ENCODE results near the gene SLC25A13.

Gene SLC25A13

GRCh38 chr7:96144260-96144526 is 177.7 kb downstream of the SLC25A13 start:
- DNase-seq = no peak

DNA sequence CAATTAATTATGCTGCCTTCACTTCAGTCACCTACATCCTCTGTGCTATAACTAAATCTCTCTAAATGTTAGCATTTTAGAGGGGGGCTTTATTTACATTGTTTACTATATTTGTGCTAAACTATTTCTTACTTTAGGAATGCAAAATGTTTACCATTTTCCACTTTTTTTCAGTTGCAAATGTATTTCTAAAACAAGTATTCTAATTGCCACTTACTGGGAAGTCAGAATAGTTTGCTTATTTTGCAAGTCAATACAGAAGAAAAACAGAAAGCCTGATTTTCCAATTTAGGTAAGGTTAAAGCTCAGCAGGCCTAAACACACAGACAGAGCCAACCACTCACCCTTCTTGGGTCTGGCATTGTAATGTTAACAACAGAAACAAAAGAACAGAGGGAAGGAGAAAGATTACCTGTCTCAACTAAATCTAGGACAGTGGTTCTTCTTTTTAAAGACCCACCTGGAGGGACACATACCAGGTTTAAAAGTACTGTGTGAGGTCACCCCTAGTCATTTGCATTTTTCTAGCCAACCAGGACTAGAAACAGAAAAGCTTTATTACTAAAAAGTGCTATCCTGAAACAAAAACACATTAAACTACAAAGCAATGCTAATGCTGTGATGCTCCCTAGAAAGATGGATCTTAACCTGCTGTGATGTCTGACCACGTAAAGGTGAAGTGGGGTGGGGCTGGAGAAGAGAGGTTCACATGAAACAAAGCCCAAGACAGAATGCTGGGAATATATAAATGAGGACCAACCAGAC is 178.2 kb downstream of the SLC25A13 start:
- no peak for DNase-seq

DNA sequence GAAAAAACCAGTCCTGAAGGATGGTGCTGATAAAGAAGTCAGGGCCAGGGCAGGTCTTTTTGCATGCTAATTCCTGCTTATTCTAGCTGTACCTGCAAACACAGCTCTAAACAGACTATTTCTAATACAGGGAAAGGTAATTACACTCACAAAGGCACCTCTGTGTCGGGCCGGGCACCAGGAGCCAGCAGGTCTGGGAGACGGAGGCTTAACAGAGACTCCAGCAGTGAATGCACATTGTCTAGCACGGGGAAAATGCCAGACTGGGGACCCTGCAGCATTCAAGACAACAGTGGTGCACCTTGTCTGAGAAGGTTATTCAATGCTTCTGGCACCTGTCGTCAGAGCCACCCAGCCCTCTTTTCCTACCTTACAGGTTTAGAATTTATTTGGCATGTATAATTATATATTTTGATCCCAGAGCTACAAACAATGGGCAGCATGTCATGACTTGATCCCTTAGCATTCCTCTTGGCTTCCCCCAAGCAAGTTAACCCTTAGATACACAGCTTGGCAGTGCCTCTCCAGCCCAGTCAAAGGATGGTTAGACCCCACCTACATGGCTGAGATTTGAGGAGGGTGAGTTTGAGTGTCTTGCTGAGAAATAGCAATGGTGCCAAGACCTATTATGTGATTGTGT is 185.2 kb downstream of the SLC25A13 start:
- DNase-seq = no peak

DNA sequence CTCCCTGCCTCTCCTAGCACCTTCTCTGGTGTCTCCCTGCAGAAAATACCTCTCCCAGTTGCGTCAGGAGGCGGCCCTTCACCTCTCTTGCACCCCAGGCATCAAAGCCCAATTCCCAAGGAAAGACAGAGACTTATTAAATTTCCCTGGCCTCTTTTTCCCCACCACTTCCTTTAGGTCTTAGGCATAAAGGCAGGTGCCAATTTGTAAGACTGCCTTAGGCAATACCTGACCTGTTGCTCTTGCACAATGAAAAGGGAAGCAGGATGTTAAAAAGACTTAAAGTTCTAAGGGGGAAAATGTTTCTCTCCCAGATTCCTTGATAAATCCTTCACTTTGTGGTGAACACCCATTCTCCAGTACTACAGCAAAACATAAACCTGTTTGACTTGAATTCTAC is 186.7 kb downstream of the SLC25A13 start:
- DNase-seq = no peak

- DNase-seq = no peak
These were observed 190.4 kb downstream of the SLC25A13 start for GRCh38 chr7:96131525-96131924.

- no peak for DNase-seq
These were observed 194.2 kb downstream of the SLC25A13 start for GRCh38 chr7:96127746-96128145.

DNA sequence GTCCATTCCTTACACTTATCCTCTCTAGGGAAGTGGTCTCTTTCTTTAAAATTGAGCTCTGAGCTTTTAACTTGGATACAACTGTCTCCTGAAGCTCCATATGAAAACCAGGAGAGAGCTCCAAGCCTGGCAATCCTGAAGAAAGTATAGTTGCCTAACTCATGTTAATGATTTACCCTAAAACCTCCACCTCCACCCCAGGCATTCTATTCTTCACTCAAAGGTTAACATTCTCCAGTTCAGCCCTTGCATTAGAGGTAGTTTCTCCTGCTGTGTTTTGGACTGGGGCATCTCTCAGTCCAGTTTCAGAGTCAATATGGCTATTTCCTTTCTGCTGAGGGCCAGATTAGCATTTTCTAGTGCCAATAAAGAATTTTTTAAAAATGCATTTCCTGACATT is 195.5 kb downstream of the SLC25A13 start:
- DNase-seq = no peak

DNA sequence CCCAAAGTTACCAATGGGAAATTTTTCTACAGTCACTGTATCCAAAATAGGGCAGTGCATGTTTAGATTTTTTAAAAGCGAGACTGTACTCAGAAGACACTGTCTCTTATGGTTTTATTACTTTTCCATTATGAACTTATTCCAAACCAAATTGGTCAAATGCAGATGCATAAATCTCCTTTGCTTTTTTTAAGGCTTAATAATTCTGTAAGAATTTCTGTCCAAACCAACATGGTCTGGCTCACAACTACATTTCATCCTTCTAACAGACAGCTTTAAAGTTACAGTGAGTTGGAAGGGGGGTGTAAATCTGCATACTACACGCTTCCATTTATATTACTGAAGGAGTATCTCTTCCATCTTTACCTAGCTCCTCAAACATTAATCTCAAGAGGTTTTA is 199.2 kb downstream of the SLC25A13 start:
- no peak for DNase-seq

DNA sequence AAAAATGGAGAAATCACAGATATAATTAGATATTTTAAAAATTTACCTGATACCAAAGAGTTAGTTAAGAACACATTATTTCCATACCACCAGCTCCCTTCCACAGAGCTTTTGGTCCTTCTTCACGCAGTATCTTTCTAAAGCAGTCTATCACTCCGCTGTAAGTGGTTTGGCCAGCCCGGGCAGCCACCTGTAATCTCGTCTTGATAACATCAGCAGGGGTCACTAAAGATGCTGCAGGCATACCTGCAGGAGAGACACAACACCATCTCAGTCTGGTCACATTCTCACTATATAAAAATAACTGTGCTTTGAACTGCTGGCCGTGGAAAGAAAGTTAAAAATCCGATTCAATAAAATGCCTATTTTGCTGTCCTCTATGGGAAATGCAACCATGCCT is 200.1 kb downstream of the SLC25A13 start:
- DNase-seq = no peak

DNA sequence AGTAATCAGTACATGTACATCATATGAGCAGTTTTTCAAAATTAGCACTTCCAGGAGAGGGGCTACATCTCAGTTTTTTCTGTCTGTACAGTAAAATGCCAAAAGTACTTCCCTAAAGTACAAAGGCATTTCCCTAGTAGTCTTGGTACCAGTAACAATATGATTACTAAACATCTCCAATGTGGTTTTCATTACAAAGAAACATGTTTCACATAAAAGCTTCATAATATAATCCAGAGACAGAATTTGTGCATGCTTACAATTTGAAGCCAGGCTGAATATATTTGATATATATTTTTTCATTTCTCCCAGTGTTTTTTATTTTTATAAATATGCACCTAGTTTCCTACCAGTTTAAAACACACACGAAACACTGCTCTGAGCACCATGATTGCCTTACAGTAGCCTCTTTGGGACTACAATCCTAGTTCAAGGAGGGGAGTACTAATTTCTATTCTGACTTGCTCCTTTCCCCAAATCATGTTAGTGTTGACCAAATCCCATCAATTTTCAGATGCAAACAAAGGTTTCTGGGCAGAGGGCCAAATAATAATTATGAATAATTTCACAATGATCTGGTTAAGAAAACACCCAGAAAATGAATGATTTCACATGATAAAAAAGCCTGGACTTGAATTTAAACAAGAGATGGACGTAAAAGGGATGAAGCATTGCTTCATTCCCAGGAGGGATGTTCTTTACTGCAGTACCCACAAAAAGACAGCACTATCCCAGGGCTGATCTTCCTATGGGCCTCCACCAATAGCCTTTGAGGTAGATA is 201.3 kb downstream of the SLC25A13 start:
- no peak for DNase-seq

DNA sequence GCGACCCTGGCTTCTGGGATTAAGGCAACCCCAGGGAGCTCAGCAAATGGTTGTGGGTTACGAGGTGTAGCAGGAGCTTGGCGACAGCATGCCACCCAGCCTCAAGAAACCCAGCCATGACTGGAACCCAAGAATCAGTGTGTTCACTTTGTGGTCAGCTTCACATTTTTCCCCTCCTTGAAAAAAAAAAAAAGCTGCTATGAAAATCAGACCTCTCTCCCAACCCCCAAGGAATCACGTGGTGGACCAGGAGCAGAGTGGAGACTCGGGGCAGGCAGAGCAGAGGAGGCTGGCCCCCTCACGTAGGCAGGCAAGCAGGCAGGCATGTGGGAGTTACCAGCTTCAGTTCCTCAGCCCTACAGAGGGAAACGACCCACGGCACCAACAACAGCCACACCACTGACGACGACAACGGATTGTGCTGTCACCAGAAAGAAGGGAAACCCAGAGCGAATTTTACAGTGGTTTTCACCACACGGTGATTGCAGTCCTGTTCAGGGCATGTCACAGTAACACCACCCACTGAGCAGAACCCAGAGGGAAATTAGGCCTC is 203.4 kb downstream of the SLC25A13 start:
- peak; percentile 42 for DNase-seq

DNA sequence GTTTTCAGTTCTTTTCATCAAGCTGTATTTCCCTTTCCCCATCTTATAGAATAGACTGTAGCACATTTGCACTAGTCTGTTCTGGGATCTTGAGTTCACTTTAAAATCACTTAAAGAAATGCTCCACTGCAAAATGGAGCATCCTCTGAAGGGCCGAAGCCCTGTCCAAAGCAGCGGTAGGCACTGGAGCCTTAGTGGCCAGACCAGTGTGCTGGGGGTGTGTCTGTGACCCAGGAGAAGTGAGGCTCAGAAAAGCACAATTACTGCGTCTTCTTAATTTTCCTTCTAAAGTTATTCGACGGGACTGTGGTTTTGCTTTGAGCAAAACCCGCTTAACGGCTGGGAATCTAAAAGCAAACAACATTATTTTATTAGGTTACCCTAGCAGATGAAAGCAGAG is 205.7 kb downstream of the SLC25A13 start:
- peak; percentile 87 for DNase-seq

DNA sequence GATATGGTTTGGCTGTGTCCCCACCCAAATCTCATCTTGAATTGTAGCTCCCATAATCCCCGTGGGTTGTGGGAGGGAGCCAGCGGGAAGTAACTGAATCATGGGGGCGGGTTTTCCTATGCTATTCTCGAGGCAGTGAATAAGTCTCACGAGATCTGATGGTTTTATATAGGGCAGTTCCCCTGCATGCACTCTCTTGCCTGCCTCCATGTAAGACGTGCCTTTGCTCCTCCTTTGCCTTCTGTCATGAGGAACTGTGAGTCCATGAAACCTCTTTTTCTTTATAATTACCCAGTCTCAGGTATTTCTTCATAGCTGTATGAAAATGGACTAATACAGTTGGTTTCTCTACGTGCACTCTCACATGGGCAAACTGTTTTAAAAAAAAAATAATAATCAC is 207.7 kb downstream of the SLC25A13 start:
- no peak for DNase-seq

GRCh38 chr7:96111405-96111804 is 210.5 kb downstream of the SLC25A13 start:
- DNase-seq = no peak

DNA sequence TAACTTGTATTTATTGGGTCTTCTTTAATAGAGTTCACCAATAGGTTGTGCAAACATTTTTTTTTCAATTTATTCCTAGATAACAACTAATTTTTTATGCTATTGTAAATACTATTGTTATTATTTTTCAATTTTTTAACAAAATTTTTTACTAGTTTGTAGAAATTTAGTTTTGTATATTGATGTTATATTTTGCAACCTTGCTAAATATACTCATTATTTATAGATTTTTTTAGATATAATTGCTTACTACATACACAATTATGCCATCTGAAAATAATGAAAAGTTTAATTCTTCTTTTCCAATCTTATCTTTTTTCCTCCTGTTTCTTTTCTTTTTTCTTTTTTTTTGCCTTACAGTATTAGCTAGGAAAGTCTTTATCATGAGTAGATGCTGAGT is 216.9 kb downstream of the SLC25A13 start:
- DNase-seq = no peak

GRCh38 chr7:96102096-96102811 is 219.6 kb downstream of the SLC25A13 start:
- no peak for DNase-seq

- no peak for DNase-seq
These were observed 221.2 kb downstream of the SLC25A13 start for GRCh38 chr7:96100737-96101136.

- no peak for DNase-seq
These were observed 224.1 kb downstream of the SLC25A13 start for GRCh38 chr7:96097835-96098234.

- no peak for DNase-seq
These were observed 228.5 kb downstream of the SLC25A13 start for GRCh38 chr7:96093435-96093834.

- DNase-seq = no peak
These were observed 231.1 kb downstream of the SLC25A13 start for GRCh38 chr7:96090756-96091155.

GRCh38 chr7:96089511-96089910 is 232.4 kb downstream of the SLC25A13 start:
- DNase-seq = no peak

GRCh38 chr7:96088579-96088978 is 233.3 kb downstream of the SLC25A13 start:
- DNase-seq = no peak

GRCh38 chr7:96085953-96086352 is 235.9 kb downstream of the SLC25A13 start:
- no peak for DNase-seq

Data from DMS79 treated with DMSO at 0.1 percent for 48 hours (cell line).